Stimulated activated CD4-positive, alpha-beta T cell treated with anti-CD3 and anti-CD28 coated beads, TNF-alpha, amount 100 ng/mL, for 4 hours (primary cell): ENCODE results near the gene AARS1.
"Not testable (repeated sequence)": the region's sequence is repeated elsewhere in the genome, so short reads cannot be mapped to it uniquely, and the experiment has no call there.

Source experiments
- DNase-seq, 3 experiments: peaks; one replicate each; pipeline ENCODE4 v3.0.0-alpha.2; 2020; ENCODE audit warnings: low read depth in 3 of 3

The AARS1 gene

GRCh38 chr16:70224645-70225044, 64.7 kb downstream of the AARS1 start:
- not testable (repeated sequence) for DNase-seq

DNA sequence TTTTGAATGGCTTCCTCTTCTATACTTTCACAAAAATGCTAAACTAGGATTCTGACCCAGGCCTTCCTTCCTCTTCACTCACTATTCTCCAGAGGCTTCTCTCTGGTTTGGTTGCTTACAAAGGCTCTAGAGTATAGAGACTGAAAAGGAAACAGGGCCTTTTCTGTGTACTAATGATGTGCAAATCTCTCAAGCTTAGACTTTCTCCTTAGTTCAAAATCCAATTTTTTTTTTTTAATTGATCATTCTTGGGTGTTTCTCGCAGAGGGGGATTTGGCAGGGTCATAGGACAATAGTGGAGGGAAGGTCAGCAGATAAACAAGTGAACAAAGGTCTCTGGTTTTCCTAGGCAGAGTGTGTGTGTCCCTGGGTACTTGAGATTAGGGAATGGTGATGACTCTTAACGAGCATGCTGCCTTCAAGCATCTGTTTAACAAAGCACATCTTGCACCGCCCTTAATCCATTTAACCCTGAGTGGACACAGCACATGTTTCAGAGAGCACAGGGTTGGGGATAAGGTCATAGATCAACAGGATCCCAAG, 65.3 kb downstream of the AARS1 start:
- DNase-seq = not testable (repeated sequence)

GRCh38 chr16:70223216-70223615, 66.1 kb downstream of the AARS1 start:
- DNase-seq = not testable (repeated sequence)

GRCh38 chr16:70222574-70222973, 66.7 kb downstream of the AARS1 start:
- not testable (repeated sequence) for DNase-seq

DNA sequence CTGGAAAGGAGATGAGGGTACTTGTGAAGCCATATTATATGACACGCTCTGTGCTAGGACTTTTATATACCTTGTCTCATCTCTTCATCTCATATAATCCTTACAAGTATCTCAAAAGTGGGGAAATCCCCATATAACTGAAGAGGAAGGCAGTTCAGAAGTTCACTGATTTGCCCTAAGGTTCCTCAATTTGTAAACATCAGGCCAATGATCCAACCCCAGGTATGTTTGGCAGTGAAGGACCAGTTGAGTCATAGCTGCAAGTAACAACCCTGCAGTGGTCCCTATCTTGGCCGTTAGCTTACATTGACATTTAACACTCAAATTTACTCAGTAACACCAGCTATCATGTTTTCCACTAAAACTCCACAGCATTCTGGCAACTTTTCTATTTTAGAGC, 70.7 kb downstream of the AARS1 start:
- DNase-seq = not testable (repeated sequence)

- not testable (repeated sequence) for DNase-seq
These were observed 82.9 kb downstream of the AARS1 start for GRCh38 chr16:70206382-70206781.

GRCh38 chr16:70204668-70205405, 84.5 kb downstream of the AARS1 start:
- DNase-seq = not testable (repeated sequence)

DNA sequence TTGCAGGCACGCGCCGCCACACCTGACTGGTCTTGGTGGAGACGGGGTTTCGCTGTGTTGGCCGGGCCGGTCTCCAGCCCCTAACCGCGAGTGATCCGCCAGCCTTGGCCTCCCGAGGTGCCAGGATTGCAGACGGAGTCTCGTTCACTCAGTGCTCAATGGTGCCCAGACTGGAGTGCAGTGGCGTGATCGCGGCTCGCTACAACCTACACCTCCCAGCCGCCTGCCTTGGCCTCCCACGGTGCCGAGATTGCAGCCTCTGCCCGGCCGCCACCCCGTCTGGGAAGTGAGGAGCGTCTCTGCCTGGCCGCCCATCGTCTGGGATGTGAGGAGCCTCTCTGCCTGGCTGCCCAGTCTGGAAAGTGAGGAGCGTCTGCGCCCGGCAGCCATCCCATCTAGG, 85.3 kb downstream of the AARS1 start:
- not testable (repeated sequence) for DNase-seq

DNA sequence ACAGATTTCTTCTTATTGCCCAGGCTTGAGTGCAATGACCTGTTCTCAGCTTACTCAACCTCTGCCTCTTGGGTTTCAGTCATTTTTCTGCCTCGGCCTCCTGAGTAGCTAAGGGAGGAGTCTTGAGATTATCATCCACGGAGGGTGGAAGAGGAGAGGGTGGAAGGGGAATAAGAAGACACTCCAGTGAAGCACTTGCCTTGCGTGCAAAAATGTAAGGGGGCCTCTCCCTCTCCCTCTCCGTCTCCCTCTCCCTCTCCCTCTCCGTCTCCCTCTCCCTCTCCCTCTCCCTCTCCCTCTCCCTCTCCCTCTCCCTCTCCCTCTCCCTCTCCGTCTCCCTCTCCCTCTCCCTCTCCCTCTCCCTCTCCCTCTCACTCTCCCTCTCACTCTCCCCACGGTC, 85.8 kb downstream of the AARS1 start:
- DNase-seq = not testable (repeated sequence)
